GM18498 (cell line): ENCODE measurements around the gene METTL6.
A peak's percentile ranks its signal among the peaks of the same experiment; 100 is the strongest.
"Not testable (repeated sequence)": the region's sequence is repeated elsewhere in the genome, so short reads cannot be mapped to it uniquely, and the experiment has no call there.

Source experiments
- ATAC-seq: cut with Tn5 transposase; IDR thresholded peaks from one replicate; pipeline ENCODE4 v1.9.1; 2021; ENCODE audit warnings: mild to moderate bottlenecking, moderate library complexity; ENCODE audit not compliant: unreplicated experiment

METTL6 gene

DNA sequence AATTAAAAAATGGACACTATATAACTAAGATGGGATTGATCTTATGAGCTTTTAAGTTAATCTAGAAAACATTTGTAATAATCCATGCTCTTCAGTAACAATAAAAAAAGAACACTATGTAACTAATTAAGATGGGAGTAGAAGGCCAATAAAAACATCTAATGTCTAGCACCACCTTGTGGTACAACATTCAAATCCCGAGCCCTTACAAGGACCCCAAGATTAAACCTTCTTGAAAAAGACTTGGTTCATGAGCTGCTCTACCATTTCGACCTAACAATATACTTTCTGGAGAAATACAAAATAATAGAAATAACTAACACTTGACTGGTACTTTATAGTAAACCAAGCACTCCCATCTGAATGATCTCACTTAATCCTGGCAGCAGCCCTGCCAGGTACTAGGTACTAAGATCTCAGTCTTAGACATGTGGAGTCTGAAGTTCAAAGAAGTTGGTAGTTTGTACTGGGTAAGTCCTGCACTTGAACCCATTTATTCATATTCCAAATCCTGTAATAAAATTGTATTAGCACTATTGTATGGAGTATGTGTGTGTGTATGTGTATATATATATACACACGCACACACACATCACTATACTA is 21.8 kb downstream of the METTL6 start:
- ATAC-seq = no peak

DNA sequence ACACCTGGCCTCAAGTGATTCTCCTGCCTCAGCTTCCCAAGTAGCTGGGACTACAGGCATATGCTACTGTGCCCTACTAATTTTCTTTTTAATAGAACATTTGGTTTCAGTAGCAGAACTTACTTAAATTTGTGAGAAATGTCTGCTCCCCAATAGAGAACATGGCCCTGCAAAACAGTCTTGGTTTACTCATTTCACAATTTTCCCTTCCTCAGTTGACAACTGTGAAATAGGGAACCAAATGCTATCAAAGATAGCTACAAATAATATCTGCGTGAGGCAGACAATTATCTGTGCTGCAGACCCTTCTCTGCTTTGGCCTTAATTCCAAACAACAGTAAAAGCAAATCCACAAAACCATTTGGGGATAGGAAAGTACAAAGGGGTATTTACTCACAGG is 22.6 kb downstream of the METTL6 start:
- ATAC-seq = no peak

DNA sequence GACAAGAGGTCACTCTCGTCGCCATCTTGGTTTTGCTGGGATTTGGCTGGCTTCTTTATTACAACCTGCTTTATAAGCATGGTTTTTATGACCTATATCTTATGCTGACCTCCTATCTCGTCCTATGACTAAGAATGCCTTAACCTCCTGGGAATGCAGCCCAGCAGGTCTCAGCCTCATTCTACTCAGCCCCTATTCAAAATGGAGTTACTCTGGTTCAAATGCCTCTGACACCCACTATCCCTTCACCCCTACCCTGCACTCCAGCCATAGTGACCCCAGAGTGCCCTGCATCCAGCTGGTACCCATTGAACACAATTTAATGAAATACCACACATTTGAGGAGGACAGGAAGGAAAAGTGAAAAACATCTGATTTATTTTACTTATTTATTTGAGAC is 23.4 kb downstream of the METTL6 start:
- ATAC-seq = no peak

DNA sequence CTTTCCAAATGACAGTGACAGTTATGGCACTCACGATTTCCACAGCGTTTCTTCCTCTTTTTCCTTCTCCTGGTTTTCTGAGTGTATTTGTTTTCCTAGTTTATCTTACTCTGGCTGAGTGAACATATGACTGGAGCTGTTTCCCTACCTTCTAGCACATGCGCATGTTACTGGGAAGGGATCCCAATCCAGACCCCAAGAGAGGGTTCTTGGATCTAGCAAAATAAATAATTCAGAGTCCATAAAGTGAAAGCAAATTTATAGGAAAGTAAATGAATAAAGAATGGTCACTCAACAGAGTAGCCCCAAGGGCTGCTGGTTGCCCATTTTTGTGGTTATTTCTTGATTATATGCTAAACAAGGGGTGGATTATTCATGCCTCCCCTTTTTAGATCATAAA is 23.8 kb downstream of the METTL6 start:
- ATAC-seq = no peak

DNA sequence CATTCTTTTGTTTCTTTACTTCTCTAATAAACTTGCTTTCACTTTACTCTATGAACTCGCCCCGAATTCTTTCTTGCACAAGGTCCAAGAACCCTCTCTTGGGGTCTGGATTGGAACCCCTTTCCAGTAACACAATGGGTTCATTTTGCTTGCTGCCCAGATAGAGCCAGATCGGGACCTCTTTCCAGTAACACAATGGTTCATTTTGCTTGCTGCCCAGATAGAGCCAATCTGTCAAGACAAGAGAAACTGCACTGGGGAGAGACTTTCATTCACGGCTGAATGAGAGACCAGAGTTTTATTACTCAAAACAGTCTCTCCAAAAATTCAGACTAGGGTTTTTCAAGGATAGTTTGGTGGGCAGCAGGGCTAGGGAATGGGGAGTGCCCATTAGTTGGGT is 25.4 kb downstream of the METTL6 start:
- no peak for ATAC-seq

DNA sequence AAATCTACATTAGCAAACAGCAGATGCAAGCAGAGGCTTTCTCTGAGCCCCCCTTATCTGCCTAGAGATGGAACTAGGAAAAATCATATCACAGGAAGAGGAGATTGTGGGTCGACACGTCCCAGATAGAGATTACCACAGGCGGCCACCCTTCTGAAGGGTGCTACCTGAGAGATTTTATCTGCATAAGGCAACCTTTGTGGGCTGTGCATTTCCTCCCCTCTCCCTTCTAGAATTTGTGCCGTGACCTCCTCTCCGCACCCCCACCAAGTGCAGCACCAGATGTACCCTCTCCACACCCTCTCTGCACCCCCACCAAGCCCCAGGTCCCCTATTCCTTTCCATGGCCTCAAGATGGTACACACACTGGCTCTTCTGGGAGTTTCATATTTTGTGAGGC is 27.4 kb downstream of the METTL6 start:
- ATAC-seq = no peak

DNA sequence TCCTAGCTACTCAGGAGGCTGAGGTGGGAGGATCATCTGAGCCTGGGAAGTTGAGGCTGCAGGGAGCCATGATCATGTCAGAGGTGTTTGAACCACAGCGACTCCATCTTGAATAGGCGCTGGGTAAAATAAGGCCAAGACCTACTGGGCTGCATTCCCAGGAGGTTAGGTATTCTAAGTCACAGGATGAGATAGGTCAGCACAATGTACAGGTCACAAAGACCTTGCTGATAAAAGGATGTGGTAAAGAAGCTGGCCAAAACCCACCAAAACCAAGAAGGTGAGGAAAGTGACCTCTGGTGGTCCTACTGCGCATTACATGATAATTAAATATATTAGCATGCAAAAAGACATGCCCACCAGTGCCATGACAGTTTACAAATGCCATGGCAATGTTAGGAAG is 28.6 kb downstream of the METTL6 start:
- ATAC-seq = not testable (repeated sequence)

DNA sequence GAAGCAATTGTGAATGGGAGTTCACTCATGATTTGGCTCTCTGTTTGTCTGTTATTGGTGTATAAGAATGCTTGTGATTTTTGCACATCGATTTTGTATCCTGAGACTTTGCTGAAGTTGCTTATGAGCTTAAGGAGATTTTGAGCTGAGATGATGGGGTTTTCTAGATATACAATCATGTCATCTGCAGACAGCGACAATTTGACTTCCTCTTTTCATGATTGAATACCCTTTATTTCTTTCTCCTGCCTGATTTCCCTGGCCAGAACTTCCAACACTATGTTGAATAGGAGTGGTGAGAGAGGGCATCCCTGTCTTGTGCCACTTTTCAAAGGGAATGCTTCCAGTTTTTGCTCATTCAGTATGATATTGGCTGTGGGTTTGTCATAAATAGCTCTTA is 34.1 kb downstream of the METTL6 start:
- ATAC-seq = not testable (repeated sequence)

DNA sequence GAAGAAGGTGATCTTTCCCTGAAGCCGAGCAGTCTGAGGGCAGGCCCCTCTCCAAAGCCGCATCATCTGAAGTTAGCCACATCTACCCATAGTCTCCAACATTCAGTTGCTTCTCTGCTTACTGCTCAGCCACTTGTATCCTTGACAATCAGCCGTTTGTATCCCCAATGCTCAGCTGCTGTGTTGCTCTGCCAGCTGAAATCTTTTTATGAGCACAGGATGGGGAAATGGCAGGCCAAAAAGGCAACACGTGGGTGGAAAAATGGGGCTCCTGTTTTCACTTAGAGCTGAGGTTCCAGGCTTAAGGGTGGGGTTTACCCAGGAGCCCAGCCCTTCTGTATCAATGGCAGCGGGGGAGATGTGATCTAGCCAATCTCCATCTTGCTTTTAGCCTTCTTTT is 36.3 kb downstream of the METTL6 start:
- no peak for ATAC-seq

DNA sequence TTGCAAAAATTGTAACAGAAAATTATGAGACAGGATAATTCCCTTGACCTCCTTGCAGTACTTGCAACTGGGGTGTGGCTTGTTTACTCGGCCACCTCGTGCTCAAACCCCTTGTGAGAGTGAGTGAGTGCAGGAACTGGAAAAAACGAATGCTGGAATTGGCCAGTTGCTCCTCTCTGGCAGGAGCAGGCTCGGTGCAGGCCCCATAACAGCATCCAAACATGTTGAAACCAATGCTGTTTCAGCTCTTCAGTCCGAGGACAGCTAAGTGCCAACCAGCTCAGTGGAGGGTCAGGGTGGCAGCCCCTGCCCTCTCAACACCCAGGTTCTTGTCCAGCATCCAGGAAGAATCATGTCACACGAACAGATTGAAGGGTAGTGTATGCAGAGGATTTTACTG is 36.9 kb downstream of the METTL6 start:
- ATAC-seq = no peak

DNA sequence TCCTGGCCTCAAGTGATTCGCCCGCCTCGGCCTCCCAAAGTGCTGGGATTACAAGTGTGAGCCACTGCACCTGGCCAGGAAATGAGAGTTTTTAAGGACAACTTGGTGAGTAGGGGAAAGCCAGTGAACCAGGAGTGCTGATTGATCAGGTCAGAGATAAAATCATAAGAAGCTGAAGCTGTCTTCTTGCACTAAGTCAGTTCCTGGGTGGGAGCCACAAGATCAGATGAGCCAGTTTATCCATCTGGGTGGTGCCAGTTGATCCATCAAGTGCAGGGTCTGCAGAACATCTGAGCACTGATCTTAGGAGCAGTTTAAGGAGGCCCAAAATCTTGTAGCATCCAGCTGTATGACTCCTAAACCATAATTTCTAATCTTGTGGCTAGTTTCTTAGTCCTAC is 39.0 kb downstream of the METTL6 start:
- not testable (repeated sequence) for ATAC-seq

DNA sequence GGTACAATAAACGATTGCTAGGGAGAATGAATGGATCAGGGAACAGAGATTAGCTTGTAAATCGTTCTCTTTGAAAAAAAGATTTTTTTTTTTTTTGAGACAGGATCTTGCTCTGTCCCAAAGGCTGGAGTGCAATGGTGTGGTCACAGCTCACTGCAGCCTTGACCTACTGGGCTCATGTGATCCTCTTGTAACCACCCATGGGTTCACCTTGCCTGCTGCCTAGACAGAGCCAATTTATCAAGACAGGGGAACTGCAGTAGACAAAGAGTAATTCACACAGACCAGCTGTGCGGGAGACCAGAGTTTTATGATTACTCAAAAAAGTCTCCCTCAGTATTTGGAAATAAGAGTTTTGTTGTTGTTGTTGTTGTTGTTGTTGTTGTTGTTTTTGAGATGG is 39.6 kb downstream of the METTL6 start:
- ATAC-seq = no peak

DNA sequence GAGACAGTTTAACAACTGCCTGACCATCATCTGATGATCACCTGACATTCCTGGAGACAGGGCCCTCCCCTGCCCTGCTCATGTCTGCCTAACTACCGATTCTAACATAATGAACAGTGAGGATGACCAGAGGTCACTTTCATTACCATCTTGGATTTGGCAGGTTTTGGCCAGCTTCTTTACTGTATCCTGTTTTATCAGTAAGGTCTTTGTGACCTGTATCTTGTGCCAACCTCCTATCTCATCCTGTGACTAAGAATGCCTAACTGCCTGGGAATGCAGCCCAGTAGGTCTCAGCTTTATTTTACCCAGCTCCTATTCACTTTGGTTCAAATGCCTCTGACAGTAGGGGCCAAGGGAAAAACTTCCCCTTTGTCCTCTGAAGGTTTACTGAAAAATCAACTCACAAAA is 40.2 kb downstream of the METTL6 start:
- ATAC-seq = no peak

DNA sequence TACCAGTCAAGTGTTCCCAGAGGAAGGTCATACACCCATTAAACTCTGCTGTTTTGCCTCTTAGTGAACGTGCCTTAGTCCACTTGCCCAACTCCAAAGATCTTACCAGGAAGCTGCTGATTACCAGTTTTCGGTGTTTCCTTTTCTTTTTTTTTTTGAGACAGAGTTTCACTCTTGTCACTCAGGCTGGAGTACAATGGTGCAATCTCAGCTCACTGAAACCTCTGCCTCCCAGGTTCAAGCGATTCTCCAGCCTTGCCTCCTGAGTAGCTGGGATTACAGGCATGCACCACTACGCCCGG is 40.7 kb downstream of the METTL6 start:
- ATAC-seq = not testable (repeated sequence)

DNA sequence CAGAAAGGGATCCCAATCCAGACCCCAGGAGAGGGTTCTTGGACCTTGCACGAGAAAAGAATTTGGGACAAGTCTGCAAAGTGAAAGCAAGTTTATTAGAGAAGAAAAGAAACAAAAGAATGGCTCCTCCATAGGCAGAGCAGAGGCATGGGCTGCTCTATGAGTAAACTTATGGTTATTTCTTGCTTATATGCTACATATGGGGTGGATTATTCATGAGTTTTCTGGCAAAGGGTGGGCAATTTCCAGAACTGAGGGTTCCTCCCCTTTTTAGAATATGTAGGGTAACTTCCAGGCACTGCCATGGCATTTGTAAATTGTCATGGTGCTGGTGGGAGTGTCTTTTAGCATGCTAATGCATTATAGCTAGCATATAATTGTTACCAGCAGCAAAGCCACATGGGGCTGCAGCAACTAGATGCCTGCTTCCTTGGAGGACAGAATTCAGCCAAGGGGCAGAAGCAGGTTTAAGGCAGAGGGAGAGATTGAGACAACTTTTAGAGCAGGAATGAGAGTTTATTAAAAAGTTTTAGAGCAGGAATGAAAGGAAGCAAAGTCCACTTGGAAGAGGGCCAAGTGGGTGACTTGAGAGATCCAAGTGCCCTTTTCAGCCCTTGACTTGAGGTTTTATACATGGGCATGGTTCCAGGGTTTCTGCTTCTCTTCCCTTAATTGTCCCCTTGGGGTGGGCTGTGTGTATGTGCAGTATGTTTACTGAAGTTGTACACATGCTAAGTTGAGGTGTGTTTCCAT is 41.3 kb downstream of the METTL6 start:
- no peak for ATAC-seq

DNA sequence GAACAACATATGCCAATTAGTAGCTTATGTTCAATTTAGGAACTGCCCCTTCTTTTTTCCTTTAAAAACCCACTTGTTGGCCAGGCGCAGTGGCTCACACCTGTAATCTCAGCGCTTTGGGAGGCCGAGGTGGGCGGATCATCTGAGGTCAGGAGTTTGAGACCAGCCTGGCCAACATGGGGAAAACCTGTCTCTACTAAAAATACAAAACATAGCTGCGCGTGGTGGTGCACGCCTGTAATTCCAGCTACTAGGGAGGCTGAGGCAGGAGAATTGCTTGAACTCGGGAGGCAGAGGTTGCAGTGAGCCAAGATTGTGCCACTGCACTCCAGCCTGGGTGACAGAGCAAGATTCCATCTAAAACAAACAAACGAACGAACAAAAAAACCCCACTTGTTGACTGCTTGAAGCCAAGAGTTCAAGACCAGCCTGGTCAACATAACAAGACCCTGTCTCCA is 42.1 kb downstream of the METTL6 start:
- peak; percentile 4 for ATAC-seq

DNA sequence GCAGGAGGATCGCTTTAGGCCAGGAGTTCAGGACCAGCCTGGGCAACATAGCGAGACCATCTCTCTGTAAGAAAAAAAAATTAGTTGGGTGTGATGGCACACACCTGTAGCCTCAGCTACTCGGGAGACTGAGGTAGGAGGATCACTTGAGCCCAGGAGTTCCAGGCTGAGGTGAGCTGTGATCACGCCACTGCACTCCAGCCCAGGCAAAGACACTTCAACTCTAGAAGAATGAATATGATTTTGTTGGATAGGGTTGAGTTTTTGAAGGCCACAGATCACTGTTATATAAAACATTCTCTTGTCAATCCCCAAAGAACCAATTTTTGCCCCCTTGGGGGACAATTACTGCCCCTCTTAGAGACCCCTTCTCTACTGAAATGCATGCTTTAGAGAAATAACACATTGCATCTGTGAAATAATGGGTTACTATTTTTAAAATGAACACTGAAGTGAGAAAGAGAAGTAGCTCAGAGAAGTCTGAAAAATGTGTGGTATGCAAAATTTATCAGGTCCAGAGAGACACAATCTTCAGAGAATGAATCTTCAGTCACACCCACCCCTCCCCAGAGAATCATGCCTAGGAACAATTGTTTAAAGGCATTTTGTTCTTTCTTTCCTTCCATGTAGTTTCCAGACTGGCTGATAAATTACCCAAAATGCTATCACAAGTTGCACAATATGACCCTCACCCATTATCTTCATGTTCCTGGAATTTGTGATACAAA is 42.7 kb downstream of the METTL6 start:
- peak; percentile 88 for ATAC-seq

DNA sequence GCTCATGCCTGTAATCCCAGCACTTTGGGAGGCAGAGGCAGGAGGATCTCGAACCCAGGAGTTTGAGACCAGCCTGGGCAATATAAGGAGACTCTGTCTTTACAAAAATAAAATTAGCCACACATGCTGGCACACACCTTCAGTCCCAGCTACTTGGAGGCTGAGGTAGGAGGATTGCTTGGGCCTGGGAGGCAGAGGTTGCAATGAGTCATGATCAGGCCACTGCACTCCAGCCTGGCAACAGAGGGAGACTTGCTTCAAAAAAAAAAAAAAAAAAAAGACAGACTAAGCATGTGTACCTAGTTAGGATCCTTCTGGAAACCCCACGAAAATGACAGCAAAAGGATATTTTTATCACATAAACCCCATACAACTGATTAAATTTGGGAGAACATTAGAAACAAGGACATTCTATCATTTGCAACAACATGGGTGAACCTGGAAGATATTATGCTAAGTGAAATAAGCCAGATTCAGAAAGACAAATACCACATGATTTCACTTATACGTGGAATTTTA is 44.9 kb downstream of the METTL6 start:
- ATAC-seq = no peak

DNA sequence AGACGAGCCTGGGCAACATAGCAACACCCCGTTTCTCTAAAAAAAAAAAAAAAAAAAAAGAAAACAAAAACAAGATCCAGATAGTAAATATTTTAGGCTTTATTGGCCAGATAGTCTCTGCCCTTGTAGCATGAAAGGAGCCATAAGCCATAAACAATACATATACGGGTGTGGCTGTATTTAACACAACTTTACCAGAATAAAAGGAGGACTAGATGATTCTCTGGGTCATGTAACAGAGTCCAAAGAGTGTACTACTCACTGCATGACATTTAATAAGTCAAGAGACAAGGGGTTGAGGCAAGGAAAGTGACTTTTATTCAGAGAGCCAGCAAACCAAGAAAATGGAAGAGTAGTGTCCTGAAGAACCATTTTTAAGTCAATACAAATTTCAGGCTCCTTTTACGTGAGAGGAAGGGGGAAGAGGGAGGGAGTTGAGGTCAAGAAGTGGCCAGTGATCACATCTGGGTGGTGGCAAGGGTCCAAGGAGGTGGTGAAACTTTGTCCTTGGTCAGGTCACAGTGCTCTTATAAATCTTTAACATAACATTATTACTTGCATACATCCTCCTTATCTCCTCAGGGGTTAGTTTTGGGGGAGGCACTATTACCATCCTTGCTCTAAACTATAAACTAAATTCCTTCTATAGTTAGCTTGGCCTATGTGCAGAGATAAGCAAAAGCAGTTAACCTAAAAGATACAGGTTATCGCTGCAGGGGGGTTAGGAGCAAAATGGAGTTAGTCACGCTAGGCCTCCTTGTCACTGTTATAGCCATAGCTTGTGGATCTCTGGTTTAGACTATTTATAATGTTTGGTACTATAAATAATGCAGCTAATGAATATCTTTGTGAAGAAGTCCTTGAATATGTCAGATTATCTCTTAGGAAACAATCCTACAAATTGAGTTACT is 46.1 kb downstream of the METTL6 start:
- ATAC-seq = no peak

DNA sequence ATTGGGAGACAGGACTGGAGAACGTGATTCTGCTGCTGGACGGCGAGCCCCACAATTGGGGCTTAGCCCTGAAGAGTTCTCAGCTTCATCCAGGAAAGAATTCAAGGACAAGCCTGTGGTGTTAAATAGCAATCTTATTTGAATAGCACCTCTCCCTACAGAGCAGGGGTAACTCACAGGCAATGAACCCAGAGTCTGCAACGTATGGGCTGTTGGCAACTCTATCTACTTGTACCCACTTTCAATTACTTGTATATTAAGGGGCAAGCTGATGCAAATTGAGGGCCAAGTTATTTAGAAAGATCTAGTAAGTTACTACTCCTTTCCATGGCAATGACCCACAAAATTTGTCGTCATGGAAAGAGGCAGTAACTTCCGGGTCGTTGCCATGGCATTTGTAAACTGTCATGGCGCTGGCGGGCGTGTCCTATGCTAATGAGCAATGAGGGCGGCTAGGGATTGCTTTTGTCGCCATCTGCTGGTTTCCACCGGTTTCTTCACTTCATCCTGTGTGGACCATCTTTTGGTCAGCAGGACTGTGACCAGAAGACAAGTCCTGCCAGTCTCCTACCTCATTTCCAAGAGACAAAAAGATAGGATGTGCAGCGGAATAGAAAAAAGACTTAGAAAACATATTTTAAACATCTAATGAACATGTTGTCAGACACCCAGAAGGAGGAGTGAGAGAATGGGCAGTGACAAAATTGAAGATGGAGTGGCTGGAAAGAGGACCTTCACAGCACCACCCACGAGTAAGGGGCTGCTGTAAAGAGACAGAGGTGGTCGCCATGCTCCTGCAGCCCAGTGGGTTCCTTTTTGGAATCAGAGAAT is 49.2 kb downstream of the METTL6 start:
- ATAC-seq = peak; percentile 88
